GM11168 (cell line): ENCODE measurements around the gene CTCF.

Source experiments
- in situ Hi-C: fragments of 300-500 bp; cut with MboI; formaldehyde crosslinking; loops from one replicate; pipeline ENCODE4 v1.12.0; 2022; ENCODE audit warnings: low sequenced_read_pairs; ENCODE audit not compliant: unreplicated experiment

Gene CTCF

DNA sequence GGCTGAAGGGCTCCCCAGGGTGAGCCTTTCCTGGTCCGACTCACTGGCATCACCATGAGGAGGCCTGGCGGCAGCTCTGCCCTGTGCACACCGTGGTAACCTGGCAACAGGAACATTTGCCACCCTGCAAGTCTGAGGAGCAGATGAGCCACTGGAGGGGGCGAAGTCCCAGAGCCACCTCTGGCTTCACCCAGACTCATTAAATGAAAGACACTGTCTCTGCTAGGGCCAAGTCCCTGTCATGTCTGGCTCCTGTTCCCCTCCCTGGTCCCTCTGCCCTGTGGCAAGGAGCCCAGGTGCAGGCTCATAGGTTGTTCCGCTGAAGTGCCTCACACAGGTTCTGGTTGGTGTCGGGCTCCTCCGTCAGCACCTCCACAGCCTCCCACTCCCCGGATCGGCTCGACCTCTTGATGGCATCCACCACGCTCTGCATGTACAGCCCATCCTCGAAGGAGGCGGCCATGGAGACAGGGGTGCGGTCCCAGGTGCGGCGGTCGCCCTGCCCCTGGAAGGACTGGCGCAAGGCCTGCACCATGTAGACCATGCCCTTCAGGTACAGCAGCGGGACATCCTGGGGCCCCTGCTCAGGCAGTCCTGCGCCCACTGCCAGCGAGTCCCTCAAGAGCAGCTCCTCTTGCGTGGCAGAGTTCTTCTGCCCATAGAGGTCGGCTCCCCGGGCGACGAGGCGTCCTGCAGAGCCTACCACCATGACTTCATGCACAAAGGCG, 112.7 kb downstream of the CTCF start:
- in situ Hi-C loops = no loop called here

DNA sequence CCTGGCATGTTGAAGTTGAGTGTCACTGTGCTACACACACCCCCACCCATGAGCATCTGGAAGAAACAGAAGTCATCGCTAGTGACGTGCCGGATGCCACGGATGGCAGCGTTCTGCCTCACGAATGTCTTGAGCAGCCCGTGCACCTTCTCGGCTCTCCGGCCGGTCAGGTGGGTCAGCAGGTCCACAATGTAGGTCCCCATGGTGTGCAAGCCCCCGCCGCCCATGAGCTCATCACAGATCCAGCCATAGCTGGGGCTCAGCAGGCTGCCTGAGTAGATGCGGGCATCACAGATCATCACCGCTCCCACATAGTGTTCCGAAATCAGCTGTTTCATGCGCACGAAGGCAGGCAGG, 113.2 kb downstream of the CTCF start:
- in situ Hi-C loops = no loop called here

DNA sequence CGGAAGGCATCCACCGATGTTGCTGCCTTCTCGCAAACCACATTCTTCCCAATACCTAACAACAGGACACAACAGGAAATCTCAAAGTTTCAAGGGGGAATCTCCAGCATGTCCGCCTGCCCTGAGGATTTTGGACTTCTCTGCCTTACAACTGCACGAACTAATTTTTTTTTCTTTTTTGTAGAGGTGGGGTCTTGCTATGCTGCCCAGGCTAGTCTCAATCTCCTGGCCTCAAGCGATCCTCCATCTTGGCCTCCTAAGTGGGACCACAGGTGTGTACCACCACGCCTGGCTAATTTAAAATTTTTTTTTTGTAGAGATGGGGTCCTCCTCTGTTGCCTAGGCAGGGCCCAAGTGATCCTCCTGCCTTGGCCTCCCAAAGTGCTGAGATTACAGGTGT, 113.7 kb downstream of the CTCF start:
- in situ Hi-C loops = no loop called here

DNA sequence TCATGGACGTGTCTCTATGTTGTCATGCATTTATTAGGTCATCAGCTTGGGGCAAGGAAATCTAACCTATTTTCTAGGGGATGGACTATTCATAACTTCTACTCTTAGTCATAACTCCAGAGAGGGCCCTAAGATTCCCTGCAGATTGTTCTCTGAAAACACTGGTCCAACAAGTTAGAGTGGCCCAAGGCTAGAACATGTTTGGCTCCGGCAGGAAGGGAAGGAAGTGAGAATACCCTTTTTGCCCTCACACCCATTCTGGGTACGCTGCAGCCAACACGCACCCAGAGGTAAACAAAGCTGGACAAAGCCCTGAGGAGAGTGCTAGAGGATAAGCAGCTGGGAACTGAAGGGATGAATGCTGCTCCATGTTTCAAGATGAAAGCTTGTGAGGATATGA, 114.2 kb downstream of the CTCF start:
- in situ Hi-C loops = no loop called here

DNA sequence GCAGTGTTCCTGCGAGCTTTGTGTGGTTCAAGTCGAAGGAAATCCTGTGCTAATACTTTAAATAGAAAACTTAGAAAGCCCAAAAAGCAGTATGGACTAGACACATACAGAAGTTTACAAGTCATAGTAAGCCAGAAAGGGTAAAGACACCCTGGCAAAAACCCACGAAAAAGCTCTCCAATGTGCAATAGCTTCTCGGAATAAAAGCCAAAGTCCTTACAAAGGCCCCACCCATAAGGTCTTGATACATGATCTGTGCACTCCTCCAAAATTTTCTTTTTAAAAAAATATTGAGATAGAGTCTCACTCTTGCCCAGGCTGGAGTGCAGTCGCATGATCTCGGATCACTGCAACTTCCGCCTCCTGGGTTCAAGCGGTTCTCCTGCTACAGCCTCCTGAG, 114.6 kb downstream of the CTCF start:
- in situ Hi-C loops = no loop called here

DNA sequence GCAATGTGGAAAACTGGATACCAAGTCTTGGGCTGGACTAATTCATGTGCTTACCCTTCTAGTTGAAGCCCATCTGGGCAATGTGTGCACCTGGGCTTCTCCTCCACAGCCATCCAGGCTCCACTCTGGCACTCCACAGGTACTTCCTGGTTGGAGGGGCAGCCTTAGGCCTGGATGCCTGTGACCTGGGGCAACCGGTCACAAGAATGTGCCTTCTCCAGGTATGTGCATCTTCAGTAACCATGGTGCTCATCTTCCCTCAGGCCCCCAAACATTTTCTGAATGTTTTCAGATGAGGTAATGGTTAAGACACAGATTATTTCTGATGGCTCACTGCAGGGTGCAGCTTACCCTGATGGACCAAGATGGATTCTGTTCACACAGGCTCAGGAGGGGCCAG, 115.4 kb downstream of the CTCF start:
- in situ Hi-C loops = no loop called here

DNA sequence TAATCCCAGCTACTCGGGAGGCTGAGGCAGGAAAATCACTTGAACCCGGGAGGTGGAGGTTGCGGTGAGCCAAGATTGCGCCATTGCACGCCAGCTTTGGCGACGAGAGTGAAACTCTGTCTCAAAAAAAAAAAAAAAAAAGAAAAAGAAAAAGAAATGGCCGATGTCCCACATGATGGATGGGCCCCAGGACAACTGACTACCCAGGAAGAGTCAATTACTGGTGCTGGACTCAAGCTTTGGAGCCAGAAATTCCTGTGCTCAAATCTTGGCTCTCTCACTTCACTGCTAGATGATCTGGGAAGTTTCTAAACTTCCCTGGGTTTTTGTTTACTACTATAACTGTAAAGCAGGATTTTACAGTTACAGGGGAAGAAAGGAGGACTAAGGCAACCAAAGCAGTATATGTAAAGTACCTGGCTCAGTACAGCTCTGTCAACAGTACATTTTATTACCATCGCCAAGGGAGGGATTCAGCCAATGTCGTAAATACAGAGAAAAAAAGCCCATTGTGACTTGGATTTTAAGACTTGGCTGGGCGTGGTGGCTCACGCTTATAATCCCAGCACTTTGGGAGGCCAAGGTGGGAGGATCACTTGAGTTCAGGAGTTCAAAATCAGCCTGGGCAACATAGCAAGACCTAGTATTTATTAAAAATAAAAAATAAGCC, 116.2 kb downstream of the CTCF start:
- in situ Hi-C loops = no loop called here

DNA sequence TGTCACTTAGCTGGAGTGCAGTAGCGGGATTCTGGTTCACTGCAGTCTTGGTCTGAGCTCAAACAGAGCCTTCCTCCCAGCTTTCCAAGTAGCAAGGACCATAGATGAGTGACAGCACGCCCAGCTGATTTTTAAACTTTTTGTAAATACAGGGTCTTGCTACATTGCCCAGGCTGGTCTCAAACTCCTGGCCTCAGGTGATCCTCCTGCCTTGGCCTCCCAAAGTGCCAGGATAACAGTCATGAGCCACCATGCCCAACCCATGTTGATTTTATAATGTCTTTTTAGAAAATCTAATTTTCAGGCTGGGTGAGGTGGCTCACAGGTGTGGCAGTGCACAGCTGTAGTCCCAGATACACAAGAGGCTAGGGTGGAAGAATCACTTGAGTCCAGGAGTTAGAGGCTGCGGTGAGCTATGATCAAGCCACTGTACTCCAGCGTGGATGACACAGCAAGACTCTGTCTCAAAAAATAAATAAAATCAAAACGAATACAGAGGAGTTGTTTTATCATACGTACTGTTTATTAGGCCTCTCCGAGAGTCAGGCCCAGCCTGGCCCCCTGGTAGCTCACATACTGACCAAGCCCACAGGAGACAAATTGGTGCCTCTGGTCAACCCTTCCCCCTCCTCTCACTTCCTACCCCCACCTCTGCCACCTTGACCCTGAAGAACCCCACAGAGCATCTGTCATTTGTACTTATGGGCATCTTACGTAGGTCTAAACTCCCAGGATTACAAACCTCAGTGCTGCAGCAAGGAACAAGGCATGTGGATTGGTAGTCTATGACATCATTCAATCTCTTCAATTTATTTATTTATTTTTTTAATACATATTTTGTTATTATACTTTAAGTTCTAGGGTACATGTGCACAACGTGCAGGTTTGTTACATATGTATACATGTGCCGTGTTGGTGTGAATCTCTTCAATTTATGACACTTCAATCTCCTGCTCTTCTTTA, 117.9 kb downstream of the CTCF start:
- in situ Hi-C loops = no loop called here

DNA sequence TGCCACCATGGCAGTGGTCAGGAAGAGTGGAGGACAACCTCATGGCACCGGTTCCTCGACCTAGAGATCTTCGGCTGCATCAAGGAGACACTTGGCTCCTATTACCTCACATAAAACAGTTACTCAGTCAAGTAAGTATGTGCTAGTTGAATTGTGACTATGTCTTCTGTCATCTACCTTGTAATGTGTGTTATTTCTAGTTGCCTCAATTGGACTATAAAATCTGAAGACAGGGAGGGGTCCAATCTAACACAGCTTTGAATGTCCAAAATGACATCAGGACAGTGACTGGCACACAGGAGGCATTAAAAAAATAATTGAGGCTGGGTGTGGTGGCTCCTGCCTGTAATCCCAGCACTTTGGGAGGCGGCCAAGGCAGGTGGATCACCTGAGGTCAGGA, 121.4 kb downstream of the CTCF start:
- in situ Hi-C loops = no loop called here

DNA sequence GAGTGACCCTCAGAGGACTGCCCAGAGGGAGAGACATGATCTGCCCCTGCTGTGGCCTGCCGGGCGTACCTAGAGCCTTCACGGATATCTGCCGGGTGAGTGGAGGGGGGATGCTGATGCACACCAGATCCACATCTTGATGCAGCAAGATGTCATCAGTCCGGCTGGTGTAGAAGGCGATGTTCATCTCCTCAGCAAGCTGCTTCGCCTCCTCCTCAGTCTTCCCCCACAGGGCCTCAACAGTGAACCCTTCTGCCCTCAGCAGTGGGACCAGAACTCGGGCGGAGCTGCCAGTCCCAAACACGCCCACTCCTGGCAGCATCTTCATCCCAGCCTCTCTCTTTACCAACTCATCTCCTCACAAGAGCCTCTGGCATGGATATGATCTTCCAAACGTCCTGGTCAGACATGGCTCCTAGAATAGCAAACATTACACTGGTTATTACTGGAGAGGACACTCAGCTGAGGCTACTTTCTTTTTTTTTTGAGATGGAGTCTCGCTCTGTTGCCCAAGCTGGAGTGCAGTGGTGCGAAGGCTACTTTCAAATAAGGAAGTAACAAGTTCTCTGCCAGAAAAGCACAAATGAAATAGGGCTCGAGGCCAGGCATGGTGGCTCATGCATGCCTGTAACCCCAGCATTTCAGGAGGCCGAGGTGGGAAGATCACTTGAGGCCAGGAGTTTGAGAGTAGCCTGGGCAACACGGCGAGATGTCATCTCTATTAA, 123.2 kb downstream of the CTCF start:
- in situ Hi-C loops = no loop called here
